ENCODE measurements around the gene WDR45B. TPM values are rescaled to one million over a fixed set of nuclear protein-coding genes. Genes with fewer than 3 reads are reported as not detected.
"Not testable (repeated sequence)": the region's sequence is repeated elsewhere in the genome, so short reads cannot be mapped to it uniquely, and the experiment has no call there.

The WDR45B gene
- polyA plus RNA-seq, 1 experiment = 141 TPM

GRCh38 chr17:82582213-82582612 is 66.0 kb downstream of the WDR45B start:
- Histone ChIP-seq H3K36me3 (ENCODE audit: control insufficient read depth, insufficient read depth, low read length) (peaks cover 18% of the 10 kb centered on the region), H3K4me3 (ENCODE audit: low read depth, low read length) (no peak overlapping the region), H3K27me3 (ENCODE audit: control insufficient read depth, insufficient read depth, low read length) (no peaks in the 10 kb centered on the region)
- DNase-seq (ENCODE audit: low read depth) = no peak
- CTCF ChIA-PET = interaction anchor here (1.0 kb wide), 1 partner anchor 29 kb away, joined by 7 read pairs; no protein-coding TSS in a partner anchor
- POLR2A ChIA-PET = no interaction called here
- no peak for TF ChIP-seq CTCF (IDR thresholded peaks at IDR 0.05; ENCODE audit: insufficient read depth, low read depth, low read length)

GRCh38 chr17:82579969-82580368 is 68.3 kb downstream of the WDR45B start:
- H3K36me3 ChIP-seq (ENCODE audit: control insufficient read depth, insufficient read depth, low read length) = peaks cover 12% of the 10 kb centered on the region
- CTCF ChIA-PET = interaction anchor here (0.7 kb wide), 1 partner anchor 16 kb away, joined by 3 read pairs; no protein-coding TSS in a partner anchor
- H3K4me3 ChIP-seq (ENCODE audit: low read depth, low read length); H3K27me3 ChIP-seq (ENCODE audit: control insufficient read depth, insufficient read depth, low read length); POLR2A ChIA-PET; DNase-seq (ENCODE audit: low read depth): not testable (repeated sequence)

GRCh38 chr17:82577300-82577699 is 70.9 kb downstream of the WDR45B start:
- Histone ChIP-seq H3K36me3 (ENCODE audit: control insufficient read depth, insufficient read depth, low read length) (peaks cover 12% of the 10 kb centered on the region), H3K27me3 (ENCODE audit: control insufficient read depth, insufficient read depth, low read length) (no peaks in the 10 kb centered on the region), H3K4me3 (ENCODE audit: low read depth, low read length) (no peak overlapping the region)
- POLR2A ChIA-PET = no interaction called here
- no peak for TF ChIP-seq CTCF (IDR thresholded peaks at IDR 0.05; ENCODE audit: insufficient read depth, low read depth, low read length)
- DNase-seq (ENCODE audit: low read depth) = no peak
- CTCF ChIA-PET = interaction anchor here (1.0 kb wide), 1 partner anchor 10 kb away, joined by 3 read pairs; no protein-coding TSS in a partner anchor

GRCh38 chr17:82575581-82576221 is 72.5 kb downstream of the WDR45B start:
- peaks cover 11% of the 10 kb centered on the region for H3K36me3 ChIP-seq (ENCODE audit: control insufficient read depth, insufficient read depth, low read length)
- DNase-seq (ENCODE audit: low read depth); H3K27me3 ChIP-seq (ENCODE audit: control insufficient read depth, insufficient read depth, low read length); H3K4me3 ChIP-seq (ENCODE audit: low read depth, low read length); POLR2A ChIA-PET: not testable (repeated sequence)
- CTCF ChIA-PET = interaction anchor here (1.2 to 1.5 kb wide), 2 partner anchors 11 to 21 kb away, joined by 3 to 4 read pairs; no protein-coding TSS in a partner anchor

- POLR2A ChIA-PET = no interaction called here
- H3K36me3 ChIP-seq (ENCODE audit: control insufficient read depth, insufficient read depth, low read length) = peaks cover 13% of the 10 kb centered on the region
- no peak for DNase-seq (ENCODE audit: low read depth)
Observed at GRCh38 chr17:82574041-82574440, 74.2 kb downstream of the WDR45B start.

GRCh38 chr17:82571855-82572254 is 76.4 kb downstream of the WDR45B start:
- CTCF ChIA-PET = no interaction called here
- no peak for DNase-seq (ENCODE audit: low read depth)
- Histone ChIP-seq H3K27me3 (ENCODE audit: control insufficient read depth, insufficient read depth, low read length) (no peaks in the 10 kb centered on the region), H3K4me3 (ENCODE audit: low read depth, low read length) (no peak overlapping the region), H3K36me3 (ENCODE audit: control insufficient read depth, insufficient read depth, low read length) (peaks cover 10% of the 10 kb centered on the region)
- no peak for TF ChIP-seq CTCF (IDR thresholded peaks at IDR 0.05; ENCODE audit: insufficient read depth, low read depth, low read length)
- POLR2A ChIA-PET = no interaction called here

More at GRCh38 chr17:82574041-82574440, 74.2 kb downstream of the WDR45B start:
- TF ChIP-seq CTCF (IDR thresholded peaks at IDR 0.05; ENCODE audit: insufficient read depth, low read depth, low read length) = no peak
- CTCF ChIA-PET = no interaction called here
- H3K27me3 ChIP-seq (ENCODE audit: control insufficient read depth, insufficient read depth, low read length) = no peaks in the 10 kb centered on the region
- no peak overlapping the region for H3K4me3 ChIP-seq (ENCODE audit: low read depth, low read length)

Data from BJ (cell line).